GM18867 (cell line): Measurements from ENCODE around the gene HMGN2.

Source experiments
- ATAC-seq: cut with Tn5 transposase; IDR thresholded peaks from one replicate; pipeline ENCODE4 v1.9.1; 2021; ENCODE audit warnings: mild to moderate bottlenecking, moderate library complexity; ENCODE audit not compliant: unreplicated experiment

Gene HMGN2

GRCh38 chr1:26472320-26472900, at the start of gene HMGN2:
Gene HMGN2 (plus strand): TSS chr1:26472440. CDS start chr1:26472613, 173 bp downstream.
- ATAC-seq: peak; percentile 48

GRCh38 chr1:26429721-26430120, 42.5 kb upstream of the HMGN2 start:
- ATAC-seq: no peak

- ATAC-seq: peak; percentile 93
These were observed 40.1 kb upstream of the HMGN2 start, which contains the start of gene DHDDS for GRCh38 chr1:26431979-26432695. Gene DHDDS (plus strand): TSS chr1:26432321. CDS start chr1:26432946, 625 bp downstream.

DNA sequence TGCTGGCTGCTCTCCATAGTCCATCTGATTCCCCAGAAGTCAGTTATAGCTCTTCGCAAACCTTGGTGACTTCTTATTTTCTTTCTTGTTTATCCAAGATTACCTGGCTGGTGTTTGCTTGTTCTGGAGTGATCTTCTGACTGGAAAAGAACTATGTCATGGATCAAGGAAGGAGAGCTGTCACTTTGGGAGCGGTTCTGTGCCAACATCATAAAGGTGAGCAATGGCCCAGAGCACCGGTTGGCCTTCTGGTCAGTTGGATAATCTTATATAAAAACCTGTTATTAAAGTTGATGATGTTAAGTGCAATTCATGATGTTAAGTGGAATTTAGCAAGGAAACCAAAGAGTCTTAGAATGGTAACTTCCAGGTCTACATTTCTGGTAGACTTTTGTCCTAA, 39.4 kb upstream of the HMGN2 start:
- ATAC-seq: no peak

DNA sequence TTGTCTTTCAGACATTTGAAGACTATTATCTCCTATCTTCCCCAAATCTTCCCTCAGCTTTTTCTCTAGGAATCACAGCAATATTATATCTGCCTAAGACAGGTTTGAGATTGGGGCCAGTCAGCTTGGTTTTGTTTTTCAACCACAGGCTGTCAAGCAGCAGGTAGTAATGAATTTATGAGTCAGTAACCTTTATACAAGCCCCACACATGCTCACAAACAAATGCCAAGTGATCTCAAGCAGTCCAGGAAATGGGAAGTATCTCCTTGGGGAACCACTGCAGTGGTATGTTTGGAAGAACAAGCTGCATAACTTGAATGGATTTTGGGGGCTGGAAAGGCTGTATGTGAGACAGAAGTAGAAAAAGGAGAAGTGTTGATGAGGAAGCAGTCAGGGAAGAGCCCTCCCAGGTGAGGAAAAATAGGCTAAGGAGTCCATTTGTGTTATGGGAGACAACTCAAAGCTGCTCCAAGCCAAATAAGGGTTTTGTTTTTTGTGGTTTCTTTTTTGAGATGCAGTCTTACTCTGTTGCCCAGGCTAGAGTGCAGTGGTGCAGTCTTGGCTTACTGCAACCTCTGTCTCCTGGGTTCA, 38.0 kb upstream of the HMGN2 start:
- no peak for ATAC-seq

- ATAC-seq: no peak
These were observed 34.2 kb upstream of the HMGN2 start for GRCh38 chr1:26438041-26438440.

GRCh38 chr1:26440259-26440658, 32.0 kb upstream of the HMGN2 start:
- no peak for ATAC-seq

DNA sequence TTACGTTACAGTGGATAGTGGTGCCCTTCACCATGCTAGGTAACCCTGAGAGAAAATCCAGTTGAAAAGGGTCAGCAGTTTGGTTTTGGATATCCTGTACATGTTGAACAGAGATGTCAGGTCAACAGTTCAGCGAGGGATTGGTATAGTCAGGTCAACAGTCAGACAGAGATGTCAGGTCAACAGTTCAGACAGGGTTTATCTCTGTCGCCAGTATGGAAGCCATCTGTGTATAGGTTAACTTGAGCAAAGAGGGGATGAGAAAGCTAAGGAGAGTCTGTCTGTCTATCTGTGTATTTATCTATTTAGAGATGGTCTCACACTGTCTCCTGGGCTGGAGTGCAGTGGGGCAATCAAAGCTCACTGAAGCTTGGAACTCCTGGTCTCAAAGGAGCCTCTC, 22.4 kb upstream of the HMGN2 start:
- ATAC-seq: no peak

- no peak for ATAC-seq
These were observed 21.3 kb upstream of the HMGN2 start for GRCh38 chr1:26450908-26451307.

GRCh38 chr1:26452459-26453183, 19.6 kb upstream of the HMGN2 start:
- no peak for ATAC-seq

DNA sequence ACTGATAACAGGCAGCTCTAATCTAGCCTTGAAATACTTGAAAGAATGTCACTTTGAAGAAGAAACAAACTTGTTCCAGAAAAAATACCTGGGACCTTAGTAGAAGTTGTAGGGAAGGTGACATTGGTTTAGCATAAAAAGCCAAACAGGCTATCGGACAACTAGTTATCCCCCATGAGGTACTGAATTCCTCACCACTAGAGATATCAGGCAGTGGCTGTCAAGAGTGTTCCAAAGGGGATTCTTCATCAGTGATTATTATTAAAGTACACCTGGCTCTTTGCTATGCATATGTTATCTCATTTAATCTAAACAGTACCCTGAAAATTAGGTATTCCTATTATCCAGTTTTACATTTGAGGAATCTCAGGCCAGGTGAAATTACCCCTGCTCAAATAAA, 13.1 kb upstream of the HMGN2 start:
- no peak for ATAC-seq

- no peak for ATAC-seq
These were observed 12.6 kb upstream of the HMGN2 start for GRCh38 chr1:26459573-26460031.

- ATAC-seq: no peak
These were observed 3.3 kb upstream of the HMGN2 start for GRCh38 chr1:26468911-26469310.

DNA sequence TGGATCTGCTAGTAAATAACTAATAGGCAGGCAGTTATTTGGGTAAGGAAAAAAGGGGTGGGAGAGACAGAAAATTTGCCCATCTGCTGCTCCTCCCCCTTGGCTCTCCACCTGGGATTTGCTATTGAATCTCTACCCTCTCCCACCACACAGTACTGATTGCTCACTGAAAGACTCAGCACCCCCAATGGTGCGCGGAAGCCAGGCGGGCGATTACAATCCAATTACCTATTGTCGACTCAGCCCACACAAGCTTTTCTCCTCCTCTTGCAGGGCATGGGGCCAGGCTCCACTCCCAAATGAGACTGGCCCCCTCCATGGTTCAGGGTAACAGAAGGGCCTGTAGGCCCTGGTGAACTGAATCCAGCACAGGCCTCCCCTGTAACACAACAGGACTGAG, 2.7 kb upstream of the HMGN2 start:
- no peak for ATAC-seq

- no peak for ATAC-seq
These were observed 1.3 kb upstream of the HMGN2 start for GRCh38 chr1:26470878-26471497.

DNA sequence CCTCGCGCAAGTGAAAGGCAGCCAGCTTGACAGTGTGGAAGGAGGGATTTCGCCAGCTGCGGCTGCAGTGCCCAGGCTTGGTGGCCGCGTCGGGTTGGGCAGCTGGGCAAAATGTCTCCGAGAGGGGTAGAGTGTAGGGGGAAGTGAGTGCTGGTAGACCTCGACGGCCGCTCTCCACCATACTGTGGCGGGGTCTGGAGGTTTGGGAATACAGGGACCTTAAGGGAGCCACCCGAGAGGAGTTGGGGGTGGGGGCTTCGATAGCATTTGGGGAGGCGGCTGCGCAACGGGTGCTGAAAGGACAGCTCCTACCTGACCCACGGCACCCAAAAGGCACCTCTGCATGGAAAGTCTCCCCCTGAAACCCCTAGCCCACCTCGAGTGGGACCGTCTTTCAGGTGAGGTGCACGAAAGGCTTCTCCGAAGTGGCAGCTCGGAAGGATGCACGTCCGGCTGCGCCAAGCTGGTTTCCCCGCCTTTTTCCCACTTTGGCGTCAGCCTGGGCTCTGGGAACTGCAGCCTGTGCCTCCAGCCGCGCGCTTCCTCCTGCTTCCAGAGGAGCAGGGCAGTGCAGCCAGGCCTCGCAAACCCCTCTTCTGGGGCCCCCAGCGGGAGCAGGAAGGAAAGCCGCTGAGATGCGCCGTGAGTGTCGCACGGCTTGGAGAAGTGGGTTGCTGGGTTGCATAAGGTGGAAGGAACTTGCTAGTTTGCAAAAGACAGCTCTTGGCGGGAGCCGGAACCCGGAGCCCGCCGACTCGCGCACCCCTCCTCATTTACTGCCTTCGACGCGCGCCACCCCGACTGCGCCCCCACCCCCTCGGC, 531 bp upstream of the HMGN2 start:
- peak; percentile 10 for ATAC-seq

GRCh38 chr1:26472901-26473845, 933 bp downstream of the HMGN2 start:
- ATAC-seq: peak; percentile 77

GRCh38 chr1:26474818-26475217, 2.6 kb downstream of the HMGN2 start:
- ATAC-seq: no peak

DNA sequence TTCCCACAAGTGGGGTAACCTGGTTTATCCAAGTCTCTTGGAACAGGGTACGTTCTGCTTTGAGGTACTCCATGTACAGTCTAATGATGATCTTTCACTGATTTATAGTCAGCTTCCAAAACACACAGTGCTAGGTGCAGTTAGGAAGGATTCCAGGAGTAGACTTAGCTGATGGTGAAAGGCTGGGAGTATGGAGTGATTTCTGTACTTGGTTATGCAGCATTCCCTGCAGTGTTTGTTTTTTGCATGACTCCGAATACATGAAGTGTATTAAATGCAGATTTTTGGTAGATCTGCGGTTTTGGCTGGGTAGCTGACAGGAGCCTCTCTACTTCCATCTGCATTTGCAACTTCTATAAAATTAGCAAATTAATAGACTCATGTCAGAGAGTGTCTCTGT, 3.7 kb downstream of the HMGN2 start:
- no peak for ATAC-seq
